H9 (cell line): ENCODE results near the gene HSPA12A. TPM values are rescaled to one million over a fixed set of nuclear protein-coding genes. Genes with fewer than 3 reads are reported as not detected.

Experiments used
- DNase-seq: peaks from one replicate; pipeline ENCODE4 v3.0.0-alpha.2; 2017
- H2AFZ ChIP-seq: one replicate; pipeline ENCODE4 v1.6.1; 2013; ENCODE audit warnings: mild to moderate bottlenecking, low read length, control low read depth, moderate library complexity
- H2AK5ac ChIP-seq: 2 replicates; pipeline ENCODE4 v1.6.1; 2013; ENCODE audit warnings: low read length, control low read depth, mixed read lengths; ENCODE audit not compliant: insufficient read length
- H2BK120ac ChIP-seq: one replicate; pipeline ENCODE4 v1.6.1; 2013; ENCODE audit warnings: low read depth, mild to moderate bottlenecking, low read length, control low read depth, inconsistent platforms; ENCODE audit not compliant: poor library complexity, severe bottlenecking
- H2BK12ac ChIP-seq: 2 replicates; pipeline ENCODE4 v1.6.1; 2013; ENCODE audit warnings: low read length, control low read depth, mixed read lengths, low read depth; ENCODE audit not compliant: insufficient read length
- H2BK15ac ChIP-seq: 2 replicates; pipeline ENCODE4 v1.6.1; 2013; ENCODE audit warnings: low read depth, low read length, control low read depth
- H2BK20ac ChIP-seq: one replicate; pipeline ENCODE4 v1.6.1; 2013; ENCODE audit warnings: low read depth, mild to moderate bottlenecking, low read length, control low read depth, inconsistent platforms; ENCODE audit not compliant: poor library complexity, severe bottlenecking
- H2BK5ac ChIP-seq: 2 replicates; pipeline ENCODE4 v1.6.1; 2013; ENCODE audit warnings: low read length, control low read depth, mixed read lengths; ENCODE audit not compliant: insufficient read length
- H3K14ac ChIP-seq: 2 replicates; pipeline ENCODE4 v1.6.1; 2013; ENCODE audit warnings: low read length, control low read depth; ENCODE audit not compliant: insufficient read depth
- H3K18ac ChIP-seq: 2 replicates; pipeline ENCODE4 v1.6.1; 2013; ENCODE audit warnings: low read depth, mild to moderate bottlenecking, mixed read lengths, low read length, control low read depth; ENCODE audit not compliant: insufficient read length
- H3K23ac ChIP-seq: 2 replicates; pipeline ENCODE4 v1.6.1; 2013; ENCODE audit warnings: low read length, control low read depth, mixed read lengths, low read depth; ENCODE audit not compliant: insufficient read length
- H3K23me2 ChIP-seq: 2 replicates; pipeline ENCODE4 v1.6.1; 2013; ENCODE audit warnings: low read depth, mild to moderate bottlenecking, mixed read lengths, low read length, control low read depth; ENCODE audit not compliant: insufficient read length, poor library complexity, severe bottlenecking
- H3K27ac ChIP-seq: 2 replicates; pipeline ENCODE4 v1.5.1; 2013; ENCODE audit warnings: low read length, control low read depth, mixed read lengths, low read depth; ENCODE audit not compliant: insufficient read length
- H3K27me3 ChIP-seq: 2 replicates; pipeline ENCODE4 v1.6.1; 2013; ENCODE audit warnings: low read length, control low read depth, inconsistent platforms; ENCODE audit not compliant: insufficient read depth
- H3K4ac ChIP-seq: 2 replicates; pipeline ENCODE4 v1.6.1; 2013; ENCODE audit warnings: low read depth, mild to moderate bottlenecking, control low read depth, inconsistent platforms, low read length, moderate library complexity
- H3K4me1 ChIP-seq: 2 replicates; pipeline ENCODE4 v1.6.1; 2013; ENCODE audit warnings: low read length, control low read depth, inconsistent platforms; ENCODE audit not compliant: insufficient read depth
- H3K4me2 ChIP-seq: 2 replicates; pipeline ENCODE4 v1.6.1; 2013; ENCODE audit warnings: low read length, control low read depth, mixed read lengths; ENCODE audit not compliant: insufficient read length, insufficient read depth
- H3K56ac ChIP-seq: 2 replicates; pipeline ENCODE4 v1.6.1; 2013; ENCODE audit warnings: low read depth, mild to moderate bottlenecking, mixed read lengths, low read length, control low read depth; ENCODE audit not compliant: insufficient read length
- H3K79me1 ChIP-seq: 2 replicates; pipeline ENCODE4 v1.6.1; 2013; ENCODE audit warnings: low read depth, mild to moderate bottlenecking, moderate library complexity, low read length, control low read depth, inconsistent platforms; ENCODE audit not compliant: insufficient read depth, poor library complexity, severe bottlenecking
- H3K79me2 ChIP-seq: 2 replicates; pipeline ENCODE4 v1.6.1; 2013; ENCODE audit warnings: low read length, control low read depth, inconsistent platforms; ENCODE audit not compliant: insufficient read depth
- H3K9ac ChIP-seq: 2 replicates; pipeline ENCODE4 v1.6.1; 2013; ENCODE audit warnings: low read length, control low read depth, mixed read lengths; ENCODE audit not compliant: insufficient read length; ENCODE audit errors: extremely low read depth
- H3K9me3 ChIP-seq: one replicate; pipeline ENCODE4 v1.6.1; 2013; ENCODE audit warnings: low read depth, low read length, inconsistent platforms; ENCODE audit not compliant: control insufficient read depth
- H3T11ph ChIP-seq: one replicate; pipeline ENCODE4 v1.6.1; 2013; ENCODE audit warnings: mild to moderate bottlenecking, low read length, control low read depth, inconsistent platforms
- H4K20me1 ChIP-seq: one replicate; pipeline ENCODE4 v1.6.1; 2013; ENCODE audit not compliant: control insufficient read depth, insufficient read length, insufficient read depth
- H4K5ac ChIP-seq: 2 replicates; pipeline ENCODE4 v1.6.1; 2013; ENCODE audit warnings: low read depth, mild to moderate bottlenecking, mixed read lengths, low read length, control low read depth; ENCODE audit not compliant: insufficient read length
- H4K8ac ChIP-seq: replicated peaks from 2 replicates; pipeline ENCODE4 v1.6.1; 2013; ENCODE audit warnings: low read length, control low read depth, mixed read lengths, low read depth; ENCODE audit not compliant: insufficient read length
- H4K91ac ChIP-seq: 2 replicates; pipeline ENCODE4 v1.6.1; 2013; ENCODE audit warnings: low read depth, mild to moderate bottlenecking, moderate library complexity, mixed read lengths, low read length, control low read depth; ENCODE audit not compliant: insufficient read length
- H3K27ac Mint-ChIP-seq, 3 experiments: 2 replicates in 2 of 3; 3 replicates in 1 of 3; pipeline ENCODE4 v1.8.0; 2020 to 2021; ENCODE audit warnings: mixed read lengths in 3 of 3, mild to moderate bottlenecking in 1 of 3, moderate library complexity in 1 of 3
- H3K27me3 Mint-ChIP-seq: 2 replicates; pipeline ENCODE4 v1.8.0; 2021; ENCODE audit warnings: low read depth, mild to moderate bottlenecking, moderate library complexity, mixed read lengths
- H3K36me3 Mint-ChIP-seq, 3 experiments: 2 replicates in 2 of 3; 3 replicates in 1 of 3; pipeline ENCODE4 v1.8.0; 2020 to 2021; ENCODE audit warnings: low read depth in 3 of 3, mixed read lengths in 3 of 3; ENCODE audit not compliant: insufficient read depth in 1 of 3
- H3K4me1 Mint-ChIP-seq, 2 experiments: 2 replicates each; pipeline ENCODE4 v1.8.0; 2020; ENCODE audit warnings: mixed read lengths in 2 of 2
- H3K4me3 Mint-ChIP-seq, 2 experiments: 2 replicates in 1 of 2; 3 replicates in 1 of 2; pipeline ENCODE4 v1.8.0; 2020 to 2021; ENCODE audit warnings: mild to moderate bottlenecking in 2 of 2, mixed read lengths in 2 of 2, moderate library complexity in 1 of 2
- H3K9me3 Mint-ChIP-seq, 2 experiments: 2 replicates in 1 of 2; 3 replicates in 1 of 2; pipeline ENCODE4 v1.8.0; 2020; ENCODE audit warnings: mild to moderate bottlenecking in 2 of 2, mixed read lengths in 2 of 2, moderate library complexity in 1 of 2
- WGBS: extraction: QIAGEN DNeasy Blood & Tissue Kit; methylation state at CpG from one replicate; pipeline ENCODE4 v1.1.7; 2013; ENCODE audit warnings: missing lambda C conversion rate, low lambda C conversion rate, mixed read lengths; ENCODE audit not compliant: insufficient read length; ENCODE audit errors: extremely low coverage; 5-methylcytosine and 5-hydroxymethylcytosine counted together
- total RNA-seq: library from RNA; stranded (reverse); gene quantifications from 2 replicates; pipeline ENCODE4 v1.2.1, GENCODE V29; 2021
- TF ChIP-seq, protein P1 (sequence below): fragments of 200-600 bp; sonication (generic); conservative IDR thresholded peaks from 3 replicates; pipeline ENCODE4 v1.8.0; 2021; ENCODE audit warnings: antibody characterized with exemption, mild to moderate bottlenecking

Gene HSPA12A
- total RNA-seq, 1 experiment from 2014 or later: 3.2 TPM

GRCh38 chr10:116684781-116685180 lies 57.6 kb downstream of the HSPA12A start:
- Mint-ChIP-seq H3K27ac (no peak overlapping the region), H3K27me3 (peaks cover 9% of the 10 kb centered on the region), H3K4me1 (peaks cover 15 to 20% of the 10 kb centered on the region in 2 experiments), H3K36me3 (peaks cover 1 to 5% (median 1%) of the 10 kb centered on the region in 3 experiments; a peak in 3 of 7 replicates), H3K9me3 (0 out of 5 replicates have a peak, but pooled peaks cover 0 to 3% of the 10 kb centered on the region in 2 experiments), H3K4me3 (no peak overlapping the region)
- Histone ChIP-seq H2BK5ac (no peak overlapping the region), H3T11ph (no peak overlapping the region), H4K8ac (no peak overlapping the region), H3K79me2 (no peaks in the 10 kb centered on the region), H2AFZ (no peak overlapping the region), H3K23me2 (no peaks in the 10 kb centered on the region), H2BK12ac (no peak overlapping the region), H3K27ac (no peak overlapping the region), H3K4me1 (no peaks in the 10 kb centered on the region; the same call in 1 of the 2 replicates), H3K9ac (no peak overlapping the region), H2BK15ac (no peak overlapping the region), H4K20me1 (no peaks in the 10 kb centered on the region), H3K4me2 (no peak overlapping the region), H2BK120ac (no peak overlapping the region), H3K56ac (no peak overlapping the region), H3K4ac (no peak overlapping the region), H3K79me1 (no peaks in the 10 kb centered on the region), H3K23ac (no peak overlapping the region), H3K18ac (no peak overlapping the region), H3K9me3 (no peaks in the 10 kb centered on the region), H4K5ac (no peak overlapping the region), H3K14ac (no peak overlapping the region), H4K91ac (no peak overlapping the region), H2AK5ac (no peak overlapping the region), H3K27me3 (no peaks in the 10 kb centered on the region), H2BK20ac (no peak overlapping the region)
- TF ChIP-seq, protein P1, sequence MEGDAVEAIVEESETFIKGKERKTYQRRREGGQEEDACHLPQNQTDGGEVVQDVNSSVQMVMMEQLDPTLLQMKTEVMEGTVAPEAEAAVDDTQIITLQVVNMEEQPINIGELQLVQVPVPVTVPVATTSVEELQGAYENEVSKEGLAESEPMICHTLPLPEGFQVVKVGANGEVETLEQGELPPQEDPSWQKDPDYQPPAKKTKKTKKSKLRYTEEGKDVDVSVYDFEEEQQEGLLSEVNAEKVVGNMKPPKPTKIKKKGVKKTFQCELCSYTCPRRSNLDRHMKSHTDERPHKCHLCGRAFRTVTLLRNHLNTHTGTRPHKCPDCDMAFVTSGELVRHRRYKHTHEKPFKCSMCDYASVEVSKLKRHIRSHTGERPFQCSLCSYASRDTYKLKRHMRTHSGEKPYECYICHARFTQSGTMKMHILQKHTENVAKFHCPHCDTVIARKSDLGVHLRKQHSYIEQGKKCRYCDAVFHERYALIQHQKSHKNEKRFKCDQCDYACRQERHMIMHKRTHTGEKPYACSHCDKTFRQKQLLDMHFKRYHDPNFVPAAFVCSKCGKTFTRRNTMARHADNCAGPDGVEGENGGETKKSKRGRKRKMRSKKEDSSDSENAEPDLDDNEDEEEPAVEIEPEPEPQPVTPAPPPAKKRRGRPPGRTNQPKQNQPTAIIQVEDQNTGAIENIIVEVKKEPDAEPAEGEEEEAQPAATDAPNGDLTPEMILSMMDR: no peak
- WGBS: no CpG with 5 or more reads among the region's 5 CpGs
- no peak for DNase-seq
